ENCODE results near the gene MTG2. TPM values are rescaled to one million over a fixed set of nuclear protein-coding genes. Genes with fewer than 3 reads are reported as not detected.

Gene MTG2
- total and polyA plus RNA-seq, 2 of the 13 experiments (the other 11 are each of a cell fraction or from before 2014, with no cell fraction given), result 20.4 to 37.8 TPM

DNA sequence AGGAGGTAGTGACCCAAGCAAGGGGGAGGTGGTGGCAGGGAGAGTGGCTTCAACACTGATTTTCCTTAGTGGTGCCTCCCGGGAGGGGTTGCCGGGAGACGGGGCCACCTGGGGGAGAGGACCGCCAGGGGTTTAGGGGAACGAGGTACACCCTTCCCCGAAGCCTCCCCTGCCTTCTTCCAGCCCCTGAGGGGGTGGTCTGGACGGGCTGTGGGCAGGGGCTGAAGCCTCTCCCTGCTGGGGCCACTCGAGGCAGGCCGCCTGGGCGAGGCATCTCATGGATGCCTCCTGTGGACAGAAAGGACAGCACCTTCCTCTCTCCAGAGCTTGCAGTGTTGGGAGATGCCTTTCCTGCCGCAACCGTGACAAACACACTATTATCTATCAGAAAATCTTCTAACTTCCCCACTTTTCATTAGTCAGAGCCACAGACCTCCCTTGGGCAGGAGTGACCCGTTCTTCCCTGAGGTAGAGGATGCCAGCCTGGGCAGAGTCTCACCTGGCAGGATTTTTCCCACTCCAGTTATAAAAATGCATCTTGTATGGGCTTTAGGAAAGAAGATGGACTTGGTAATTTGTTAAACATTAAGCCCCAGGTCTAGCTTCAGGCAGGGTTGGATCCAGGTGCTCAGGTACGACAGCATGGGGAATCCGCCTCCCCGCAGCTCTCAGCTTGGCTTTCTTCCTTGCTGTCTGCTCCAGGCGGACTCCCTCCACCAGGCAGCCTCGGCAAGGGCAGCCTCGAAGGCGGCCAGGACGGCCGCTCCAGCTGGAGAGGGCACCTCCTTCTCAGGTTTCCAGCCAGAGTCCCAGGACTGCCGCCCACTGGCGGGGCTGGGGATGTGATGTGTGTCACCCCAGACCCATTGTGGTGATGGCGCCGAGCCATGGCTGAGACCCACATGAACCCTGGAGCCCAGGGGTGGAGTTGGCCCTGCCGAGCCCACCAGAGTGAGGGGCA is 26.2 kb downstream of the MTG2 start (continued):
- TF ChIP-seq CHCHD3 (CRISPR knock-in tag; IDR thresholded peaks at IDR 0.05) (0 out of 2 replicates have a peak, but pooled peaks have one; percentile 43), ZNF737 (CRISPR knock-in tag; IDR thresholded peaks at IDR 0.05; ENCODE audit: borderline replicate concordance) (no peak), MAZ (IDR thresholded peaks at IDR 0.05; ENCODE audit: borderline replicate concordance, low read depth, low read length) (no peak), MAZ (CRISPR knock-in tag; IDR thresholded peaks at IDR 0.05; ENCODE audit: low read depth) (no peak), MXD4 (CRISPR knock-in tag; IDR thresholded peaks at IDR 0.05) (no peak), PLRG1 (conservative IDR thresholded peaks at IDR 0.05) (no peak), TEAD2 (CRISPR knock-in tag; IDR thresholded peaks at IDR 0.05) (no peak), FIP1L1 (IDR thresholded peaks at IDR 0.05; ENCODE audit: borderline replicate concordance, insufficient read depth, low read depth, low read length) (no peak), CHD2 (IDR thresholded peaks at IDR 0.05; ENCODE audit: low read depth, low read length) (no peak), MIER2 (CRISPR knock-in tag; IDR thresholded peaks at IDR 0.05) (0 out of 2 replicates have a peak, but pooled peaks have one; percentile 25), ZNF256 (CRISPR knock-in tag; conservative IDR thresholded peaks at IDR 0.05) (no peak), CENPT (CRISPR knock-in tag; IDR thresholded peaks at IDR 0.05; ENCODE audit: low read depth) (no peak), ZNF460 (CRISPR knock-in tag; IDR thresholded peaks at IDR 0.05; ENCODE audit: borderline replicate concordance) (no peak), TSC22D2 (CRISPR knock-in tag; IDR thresholded peaks at IDR 0.05; ENCODE audit: borderline replicate concordance) (no peak), ISX (CRISPR knock-in tag; conservative IDR thresholded peaks at IDR 0.05) (no peak), NFRKB (IDR thresholded peaks at IDR 0.05) (no peak), EHMT2 (IDR thresholded peaks at IDR 0.05; ENCODE audit: borderline replicate concordance, low read depth, low read length) (no peak), SSRP1 (CRISPR knock-in tag; IDR thresholded peaks at IDR 0.05) (no peak), PAX8 (CRISPR knock-in tag; IDR thresholded peaks at IDR 0.05; ENCODE audit: borderline replicate concordance) (no peak), CREB1 (IDR thresholded peaks at IDR 0.05) (no peak), CREB1 (CRISPR knock-in tag; IDR thresholded peaks at IDR 0.05) (no peak), ZNF282 (IDR thresholded peaks at IDR 0.05; ENCODE audit: partially characterized antibody) (no peak), ZNF776 (CRISPR knock-in tag; IDR thresholded peaks at IDR 0.05) (no peak), SMAD1 (CRISPR knock-in tag; IDR thresholded peaks at IDR 0.05; ENCODE audit: borderline replicate concordance, low read depth) (no peak), ZNF577 (CRISPR knock-in tag; IDR thresholded peaks at IDR 0.05; ENCODE audit: borderline replicate concordance, low read depth) (no peak), RBM22 (optimal IDR thresholded peaks at IDR 0.05; ENCODE audit: low read length) (no peak), CCAR2 (optimal IDR thresholded peaks at IDR 0.05; ENCODE audit: low read depth, low read length) (no peak)
- TF ChIP-seq, protein P1, sequence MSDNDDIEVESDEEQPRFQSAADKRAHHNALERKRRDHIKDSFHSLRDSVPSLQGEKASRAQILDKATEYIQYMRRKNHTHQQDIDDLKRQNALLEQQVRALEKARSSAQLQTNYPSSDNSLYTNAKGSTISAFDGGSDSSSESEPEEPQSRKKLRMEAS (IDR thresholded peaks at IDR 0.05), result no peak
- TF ChIP-seq, protein P2, sequence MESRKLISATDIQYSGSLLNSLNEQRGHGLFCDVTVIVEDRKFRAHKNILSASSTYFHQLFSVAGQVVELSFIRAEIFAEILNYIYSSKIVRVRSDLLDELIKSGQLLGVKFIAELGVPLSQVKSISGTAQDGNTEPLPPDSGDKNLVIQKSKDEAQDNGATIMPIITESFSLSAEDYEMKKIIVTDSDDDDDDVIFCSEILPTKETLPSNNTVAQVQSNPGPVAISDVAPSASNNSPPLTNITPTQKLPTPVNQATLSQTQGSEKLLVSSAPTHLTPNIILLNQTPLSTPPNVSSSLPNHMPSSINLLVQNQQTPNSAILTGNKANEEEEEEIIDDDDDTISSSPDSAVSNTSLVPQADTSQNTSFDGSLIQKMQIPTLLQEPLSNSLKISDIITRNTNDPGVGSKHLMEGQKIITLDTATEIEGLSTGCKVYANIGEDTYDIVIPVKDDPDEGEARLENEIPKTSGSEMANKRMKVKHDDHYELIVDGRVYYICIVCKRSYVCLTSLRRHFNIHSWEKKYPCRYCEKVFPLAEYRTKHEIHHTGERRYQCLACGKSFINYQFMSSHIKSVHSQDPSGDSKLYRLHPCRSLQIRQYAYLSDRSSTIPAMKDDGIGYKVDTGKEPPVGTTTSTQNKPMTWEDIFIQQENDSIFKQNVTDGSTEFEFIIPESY (CRISPR knock-in tag; IDR thresholded peaks at IDR 0.05), result 0 out of 2 replicates have a peak, but pooled peaks have one; percentile 32
- TF ChIP-seq, protein P3, sequence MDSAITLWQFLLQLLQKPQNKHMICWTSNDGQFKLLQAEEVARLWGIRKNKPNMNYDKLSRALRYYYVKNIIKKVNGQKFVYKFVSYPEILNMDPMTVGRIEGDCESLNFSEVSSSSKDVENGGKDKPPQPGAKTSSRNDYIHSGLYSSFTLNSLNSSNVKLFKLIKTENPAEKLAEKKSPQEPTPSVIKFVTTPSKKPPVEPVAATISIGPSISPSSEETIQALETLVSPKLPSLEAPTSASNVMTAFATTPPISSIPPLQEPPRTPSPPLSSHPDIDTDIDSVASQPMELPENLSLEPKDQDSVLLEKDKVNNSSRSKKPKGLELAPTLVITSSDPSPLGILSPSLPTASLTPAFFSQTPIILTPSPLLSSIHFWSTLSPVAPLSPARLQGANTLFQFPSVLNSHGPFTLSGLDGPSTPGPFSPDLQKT (CRISPR knock-in tag; IDR thresholded peaks at IDR 0.05; ENCODE audit: borderline replicate concordance), result no peak

Data from HepG2 (cell line).